CD14-positive monocyte (primary cell): ENCODE measurements around the gene ERBB4. TPM values are rescaled to one million over a fixed set of nuclear protein-coding genes. Genes with fewer than 3 reads are reported as not detected.

ENCODE experiments used
- DNase-seq, 3 donors: peaks; one replicate each; pipeline ENCODE4 v3.0.0-alpha.2; 2011 to 2022
- H2AFZ ChIP-seq: 2 replicates; pipeline ENCODE4 v1.6.0; 2012; ENCODE audit warnings: mild to moderate bottlenecking, low read depth, low read length, inconsistent platforms; ENCODE audit not compliant: insufficient read depth, poor library complexity, severe bottlenecking
- H3K27ac ChIP-seq, 2 donors: 1 replicate in 1 of 2; 2 replicates in 1 of 2; pipeline ENCODE4 v1.5.1; 2012 to 2013; ENCODE audit warnings: low read length in 2 of 2, control low read depth in 1 of 2, inconsistent platforms in 1 of 2, low read depth in 1 of 2, mild to moderate bottlenecking in 1 of 2
- H3K27me3 ChIP-seq, 2 donors: one replicate each; pipeline versions ENCODE4 v1.6.0 to v1.6.1; 2011 to 2013; ENCODE audit warnings: low read length in 2 of 2; ENCODE audit not compliant: control insufficient read depth in 2 of 2, insufficient read depth in 2 of 2
- H3K36me3 ChIP-seq, 2 donors: replicated peaks in 1 of 2; 1 replicate in 1 of 2; 2 replicates in 1 of 2; pipeline versions ENCODE4 v1.5.1 to v1.6.1; 2012 to 2013; ENCODE audit warnings: low read length in 2 of 2, control low read depth in 1 of 2, inconsistent platforms in 1 of 2, mild to moderate bottlenecking in 1 of 2; ENCODE audit not compliant: insufficient read depth in 2 of 2, control insufficient read depth in 1 of 2
- H3K4me1 ChIP-seq, 2 donors: 1 replicate in 1 of 2; 2 replicates in 1 of 2; pipeline versions ENCODE4 v1.5.1 to v1.6.1; 2012 to 2013; ENCODE audit warnings: low read length in 2 of 2, control low read depth in 1 of 2, inconsistent platforms in 1 of 2, mild to moderate bottlenecking in 1 of 2, moderate library complexity in 1 of 2; ENCODE audit not compliant: insufficient read depth in 2 of 2, control insufficient read depth in 1 of 2
- H3K4me2 ChIP-seq: replicated peaks from 2 replicates; pipeline ENCODE3; 2012; ENCODE audit warnings: low read length, moderate library complexity, mild to moderate bottlenecking; ENCODE audit not compliant: poor library complexity, severe bottlenecking; ENCODE audit errors: extremely low read depth
- H3K4me3 ChIP-seq, 3 experiments: fragments of 200-600 bp in 1 of 3; sonication (generic) in 1 of 3; replicated peaks in 1 of 3; 1 replicate in 2 of 3; 2 replicates in 1 of 3; pipeline ENCODE4 v1.5.1; 2011 to 2013; ENCODE audit warnings: low read length in 3 of 3, mild to moderate bottlenecking in 3 of 3, control low read depth in 2 of 3, low read depth in 2 of 3, inconsistent platforms in 1 of 3, moderate library complexity in 1 of 3
- H3K79me2 ChIP-seq: 2 replicates; pipeline ENCODE4 v1.6.0; 2012; ENCODE audit warnings: mild to moderate bottlenecking, control low read depth, inconsistent platforms, low read length, moderate library complexity; ENCODE audit not compliant: insufficient read depth
- H3K9ac ChIP-seq: 2 replicates; pipeline ENCODE4 v1.6.0; 2017; ENCODE audit warnings: low read length, mild to moderate bottlenecking; ENCODE audit not compliant: insufficient read depth, poor library complexity, severe bottlenecking
- H3K9me3 ChIP-seq, 2 donors: replicated peaks in 1 of 2; 1 replicate in 1 of 2; 2 replicates in 1 of 2; pipeline versions ENCODE4 v1.5.1 to v1.6.1; 2012 to 2013; ENCODE audit warnings: low read length in 2 of 2, control low read depth in 1 of 2; ENCODE audit not compliant: control insufficient read depth in 1 of 2, insufficient read depth in 1 of 2
- H4K20me1 ChIP-seq: 2 replicates; pipeline ENCODE4 v1.6.0; 2012; ENCODE audit warnings: mild to moderate bottlenecking, low read length, control low read depth, moderate library complexity; ENCODE audit not compliant: insufficient read depth
- H3K27ac Mint-ChIP-seq, 7 donors: one replicate each; pipeline ENCODE4 v1.8.0; 2020; ENCODE audit warnings: mild to moderate bottlenecking in 7 of 7, mixed read lengths in 7 of 7, moderate library complexity in 6 of 7, inconsistent platforms in 2 of 7
- H3K27me3 Mint-ChIP-seq, 3 donors: one replicate each; pipeline ENCODE4 v1.8.0; 2021 to 2022; ENCODE audit warnings: low read depth in 3 of 3, mild to moderate bottlenecking in 3 of 3, mixed read lengths in 3 of 3, moderate library complexity in 3 of 3, inconsistent platforms in 1 of 3
- H3K36me3 Mint-ChIP-seq, 2 donors: one replicate each; pipeline ENCODE4 v1.8.0; 2020; ENCODE audit warnings: mixed read lengths in 2 of 2, inconsistent platforms in 1 of 2, mild to moderate bottlenecking in 1 of 2
- H3K4me1 Mint-ChIP-seq: one replicate; pipeline ENCODE4 v1.8.0; 2020; ENCODE audit warnings: mild to moderate bottlenecking, mixed read lengths
- H3K4me3 Mint-ChIP-seq, 2 donors: one replicate each; pipeline ENCODE4 v1.8.0; 2020; ENCODE audit warnings: mild to moderate bottlenecking in 2 of 2, mixed read lengths in 2 of 2, moderate library complexity in 1 of 2
- H3K9me3 Mint-ChIP-seq, 7 donors: one replicate each; pipeline ENCODE4 v1.8.0; 2020 to 2022; ENCODE audit warnings: mixed read lengths in 7 of 7, mild to moderate bottlenecking in 6 of 7, moderate library complexity in 6 of 7, inconsistent platforms in 2 of 7
- CTCF ChIP-seq: fragments of 200-600 bp; IDR thresholded peaks from one replicate; pipeline ENCODE4 v1.8.0; 2022; ENCODE audit warnings: antibody characterized with exemption, mild to moderate bottlenecking
- WGBS: methylation state at CpG from one replicate; pipeline ENCODE4 v1.1.5; 2013; ENCODE audit warnings: missing lambda C conversion rate; ENCODE audit not compliant: insufficient coverage; 5-methylcytosine and 5-hydroxymethylcytosine counted together
- intact Hi-C, 2 donors: fragments of 100-400 bp; cut with micrococcal nuclease; formaldehyde crosslinking; loops; one replicate each; pipeline versions ENCODE4 v1.15.0 to v1.15.1; 2023
- polyA plus RNA-seq, 3 donors: library from polyadenylated mRNA; depleted of rRNA in 1 of 3; unstranded in 2 of 3; stranded (reverse) in 1 of 3; fragments of 300-500 nt in 2 of 3; fragments of >200 nt in 1 of 3; fragmentation: Illumina TruSeq in 2 of 3; gene quantifications; 1 replicate in 2 of 3; 2 replicates in 1 of 3; pipeline ENCODE4 v1.2.3, GENCODE V29; 2012 to 2021

Gene ERBB4
- polyA plus RNA-seq, 3 donors: not detected

GRCh38 chr2:211347328-211347727, 1191.3 kb downstream of the ERBB4 start:
- H3K4me2 ChIP-seq: no peak overlapping the region
- 65% methylated on average over 3 of the region's 6 CpGs for WGBS
- no peaks in the 10 kb centered on the region for H3K27me3 Mint-ChIP-seq

GRCh38 chr2:211344289-211344688, 1194.3 kb downstream of the ERBB4 start:
- Histone ChIP-seq H4K20me1 (no peaks in the 10 kb centered on the region), H3K36me3 (no peaks in the 10 kb centered on the region), H3K4me2 (no peak overlapping the region), H2AFZ (no peak overlapping the region), H3K4me3 (no peak overlapping the region), H3K79me2 (no peaks in the 10 kb centered on the region), H3K9ac (no peak overlapping the region), H3K9me3 (peaks cover 0 to 4% of the 10 kb centered on the region in 2 donors), H3K4me1 (no peaks in the 10 kb centered on the region), H3K27ac (no peak overlapping the region), H3K27me3 (no peaks in the 10 kb centered on the region)
- TF ChIP-seq CTCF: no peak
- Mint-ChIP-seq H3K4me1 (no peaks in the 10 kb centered on the region), H3K4me3 (no peak overlapping the region), H3K36me3 (no peaks in the 10 kb centered on the region), H3K27me3 (no peaks in the 10 kb centered on the region), H3K27ac (no peak overlapping the region), H3K9me3 (peaks cover 0 to 8% (median 2%) of the 10 kb centered on the region in 7 donors)
- DNase-seq: no peak
- intact Hi-C loops: no loop called here

More at GRCh38 chr2:211347328-211347727, 1191.3 kb downstream of the ERBB4 start:
- H4K20me1 ChIP-seq: no peaks in the 10 kb centered on the region
- no peak overlapping the region for H3K4me3 ChIP-seq
- H3K4me1 Mint-ChIP-seq: no peaks in the 10 kb centered on the region
- no peaks in the 10 kb centered on the region for H3K79me2 ChIP-seq
- DNase-seq: no peak
- intact Hi-C loops: no loop called here
- no peaks in the 10 kb centered on the region for H3K36me3 ChIP-seq
- peaks cover 0 to 9% of the 10 kb centered on the region in 2 donors for H3K9me3 ChIP-seq
- H3K36me3 Mint-ChIP-seq: no peaks in the 10 kb centered on the region
- TF ChIP-seq CTCF: no peak
- no peaks in the 10 kb centered on the region for H3K27me3 ChIP-seq
- no peak overlapping the region for H2AFZ ChIP-seq
- H3K4me1 ChIP-seq: no peaks in the 10 kb centered on the region
- no peak overlapping the region for H3K9ac ChIP-seq
- H3K27ac ChIP-seq: no peak overlapping the region
- no peak overlapping the region for H3K4me3 Mint-ChIP-seq
- peaks cover 0 to 11% (median 2%) of the 10 kb centered on the region in 7 donors for H3K9me3 Mint-ChIP-seq
- no peak overlapping the region for H3K27ac Mint-ChIP-seq
